GM21786 (cell line): ENCODE data around the gene ITGB7.

Experiments
- ATAC-seq: cut with Tn5 transposase; IDR thresholded peaks from one replicate; pipeline ENCODE4 v1.9.1; 2021; ENCODE audit not compliant: unreplicated experiment

The ITGB7 gene

DNA sequence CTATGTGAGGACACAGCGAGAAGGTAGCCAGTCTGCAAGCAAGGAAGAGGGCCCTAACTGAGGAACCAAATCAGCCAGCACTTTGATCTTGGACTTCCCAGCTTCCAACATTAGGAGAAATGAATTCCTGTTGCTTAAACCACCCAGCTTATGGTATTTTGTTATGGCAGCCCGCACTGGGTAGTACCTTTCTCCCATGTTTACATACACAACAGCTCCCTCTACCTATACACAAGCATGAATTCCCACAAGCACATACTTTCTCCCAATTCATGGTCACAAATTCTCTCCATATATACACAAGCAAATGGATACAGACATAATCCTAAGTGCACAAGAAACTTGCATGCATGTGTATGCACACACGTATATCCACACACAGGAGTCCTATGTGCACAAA lies 7.4 kb downstream of the ITGB7 start:
- no peak for ATAC-seq

DNA sequence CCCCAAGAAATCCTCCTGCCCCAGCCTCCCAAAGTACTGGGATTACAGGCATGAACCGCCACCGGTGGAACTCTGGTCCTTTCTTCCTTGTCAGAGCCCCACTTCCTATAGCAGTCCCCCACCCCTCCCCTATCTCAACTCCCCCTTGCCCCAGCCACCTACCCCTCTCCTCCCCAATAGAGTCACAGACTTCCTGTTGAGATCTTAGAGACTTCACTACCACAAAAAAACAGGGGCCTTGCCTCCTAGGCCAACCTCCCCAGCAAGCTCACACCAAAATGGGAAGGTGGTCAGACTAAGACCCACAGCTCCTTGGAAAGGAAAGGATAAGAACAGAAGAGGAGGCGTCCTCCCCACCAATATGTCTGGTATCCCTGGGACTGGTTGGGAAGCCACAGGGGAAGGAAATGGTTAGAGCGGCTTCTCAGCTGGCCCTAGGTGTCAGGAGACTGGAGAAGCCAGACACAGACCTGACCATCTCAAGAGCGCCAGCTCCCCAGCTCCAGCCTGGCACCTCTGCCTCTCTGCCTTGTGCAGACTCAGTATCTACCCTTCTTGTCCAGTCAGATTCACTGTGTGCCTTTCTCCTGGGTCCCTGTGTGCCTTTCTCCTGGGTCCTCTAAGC lies 8.5 kb downstream of the ITGB7 start:
- ATAC-seq, result no peak

DNA sequence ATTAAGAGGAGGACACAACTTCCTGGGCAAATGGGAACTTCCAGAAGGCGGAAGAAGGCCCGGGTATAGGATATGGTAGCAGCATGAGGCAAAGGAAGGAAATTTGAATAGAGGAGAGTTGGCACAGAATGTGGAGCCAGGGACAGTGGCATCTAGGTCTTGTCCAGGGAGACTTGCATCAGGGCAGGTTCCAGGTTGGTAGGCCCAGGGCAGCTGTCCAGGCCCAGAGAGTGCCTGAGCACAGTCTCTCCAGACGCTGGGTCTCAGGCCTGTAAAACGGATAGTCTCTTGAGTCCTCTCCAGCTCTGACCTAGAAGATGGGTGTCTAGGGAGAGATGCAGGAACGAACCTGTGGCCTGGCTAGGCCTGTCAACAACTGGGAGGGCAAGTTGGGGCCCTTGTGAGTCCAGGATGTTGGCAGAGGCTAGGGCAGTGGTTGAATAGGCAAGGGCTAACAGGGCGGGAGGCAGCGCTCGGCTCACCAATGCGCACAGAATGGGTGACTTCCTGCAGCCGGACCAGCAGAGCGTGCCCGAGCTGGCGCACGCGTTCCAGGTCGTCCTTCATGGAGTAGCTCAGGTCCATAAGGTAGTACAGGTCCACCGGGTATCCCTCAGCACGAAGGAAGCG lies 9.9 kb downstream of the ITGB7 start:
- no peak for ATAC-seq

DNA sequence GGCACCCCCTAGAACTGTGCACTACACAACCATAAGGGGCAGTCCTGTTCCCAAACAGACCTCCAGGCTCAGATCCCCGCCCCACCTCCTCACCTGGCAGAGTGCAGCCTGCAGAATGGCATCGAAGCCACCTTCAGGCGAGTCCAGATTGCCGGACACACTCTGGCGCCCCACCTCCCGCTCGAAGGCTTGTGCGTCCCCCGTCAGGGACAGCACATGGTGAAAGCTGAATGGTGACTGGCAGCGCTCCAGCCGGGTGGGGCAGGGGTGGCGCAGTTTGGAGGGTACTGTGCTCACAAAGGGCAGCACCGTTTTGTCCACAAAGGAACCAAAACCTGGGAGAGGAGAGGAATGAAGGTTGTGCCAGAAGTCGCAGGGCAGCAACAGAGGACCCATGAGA lies 10.6 kb downstream of the ITGB7 start:
- no peak for ATAC-seq

DNA sequence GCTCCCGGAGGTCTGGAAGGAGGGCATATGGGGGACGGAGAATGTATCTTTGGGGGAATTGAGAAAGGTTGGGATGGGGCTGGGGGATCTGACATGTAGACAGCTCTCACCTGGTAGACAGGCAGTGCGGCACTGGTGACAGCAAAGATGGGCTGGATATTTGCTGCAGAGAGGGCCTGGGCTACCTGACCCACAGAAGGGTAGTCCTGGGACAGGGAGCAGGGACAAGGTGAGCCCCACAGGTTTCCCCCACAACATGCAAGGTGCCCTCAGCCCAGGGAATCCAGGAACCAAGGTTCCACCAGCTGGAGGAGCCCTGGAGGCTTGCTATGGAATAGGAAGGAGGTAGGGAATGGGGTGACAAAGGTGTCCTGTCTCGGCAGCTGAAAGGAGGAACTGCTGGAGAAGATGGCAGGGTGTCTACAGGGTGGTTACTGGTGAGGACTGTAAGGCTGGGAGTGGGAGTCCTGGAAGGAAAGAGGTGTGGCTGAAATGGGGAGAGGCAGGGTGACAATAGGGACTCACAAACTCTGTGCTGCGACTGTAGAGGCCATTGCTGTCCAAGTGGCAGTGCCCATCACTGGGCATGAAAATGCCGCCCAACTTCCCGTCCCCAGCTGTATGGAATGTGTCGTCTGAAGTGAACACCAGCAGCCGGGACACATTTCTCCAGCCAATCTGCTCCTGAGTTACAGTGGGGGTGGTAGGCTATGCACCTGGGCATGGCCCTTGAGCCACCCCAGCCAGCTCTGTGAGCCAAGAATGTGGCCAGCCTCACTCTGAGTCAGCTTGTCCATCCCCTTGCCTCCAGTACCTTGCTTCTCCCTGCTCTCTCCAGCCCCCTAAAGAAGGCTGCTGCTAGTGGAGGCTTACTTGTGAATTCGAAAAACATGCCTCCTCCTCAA lies 11.3 kb downstream of the ITGB7 start:
- no peak for ATAC-seq

DNA sequence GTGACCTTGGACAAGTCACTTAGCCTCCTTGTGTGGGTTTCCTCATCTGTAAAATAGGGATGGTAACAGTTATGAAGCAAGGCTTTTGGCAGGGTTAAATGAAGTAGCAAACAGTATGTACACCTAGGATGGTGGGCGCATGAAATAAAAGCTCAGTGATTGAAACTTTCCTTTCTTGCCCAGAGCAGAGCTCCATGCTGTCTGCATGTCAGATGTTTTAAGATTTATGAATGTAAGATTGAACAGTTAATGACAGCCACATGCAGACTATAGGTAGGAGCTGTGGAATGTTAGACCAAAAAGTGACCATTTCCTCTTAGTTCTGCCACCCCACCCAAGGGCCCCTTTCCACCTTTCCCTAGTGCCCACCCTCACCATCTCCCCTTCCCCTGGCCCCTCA lies 12.1 kb downstream of the ITGB7 start:
- no peak for ATAC-seq

DNA sequence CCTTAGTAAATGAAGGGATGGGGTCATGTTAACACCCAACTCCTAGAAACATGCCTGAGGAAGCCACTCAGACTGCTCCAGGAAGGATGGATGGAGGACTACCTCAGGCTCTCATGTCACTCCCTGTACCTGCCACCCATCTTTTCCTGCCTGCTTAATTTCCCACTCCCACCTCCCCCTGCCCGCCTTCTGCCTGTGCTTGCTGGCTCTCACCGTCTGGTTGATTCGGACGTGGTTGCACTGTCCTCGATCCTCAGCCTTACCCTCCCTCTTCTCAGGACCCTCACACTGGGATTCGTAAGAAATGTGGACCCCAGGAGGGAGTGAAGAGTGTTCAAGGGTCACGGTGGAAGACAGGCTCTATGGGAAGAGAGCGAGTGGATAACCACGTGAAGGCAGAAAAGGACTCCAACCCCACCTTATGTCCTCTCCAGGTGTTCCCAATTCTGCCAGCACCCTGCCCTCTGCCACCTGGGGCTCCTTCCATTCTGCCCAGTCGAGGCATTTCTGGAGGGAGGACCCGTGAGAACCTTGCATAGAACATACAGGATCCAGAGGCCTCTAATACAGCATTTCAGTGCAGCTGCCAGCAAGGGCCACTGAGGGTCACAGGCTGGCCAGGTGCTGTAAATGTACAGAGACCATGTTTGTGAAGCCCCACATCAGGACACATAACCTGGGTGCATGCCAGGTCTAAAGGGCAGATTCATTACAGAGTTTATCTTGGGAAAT lies 12.9 kb downstream of the ITGB7 start:
- no peak for ATAC-seq

DNA sequence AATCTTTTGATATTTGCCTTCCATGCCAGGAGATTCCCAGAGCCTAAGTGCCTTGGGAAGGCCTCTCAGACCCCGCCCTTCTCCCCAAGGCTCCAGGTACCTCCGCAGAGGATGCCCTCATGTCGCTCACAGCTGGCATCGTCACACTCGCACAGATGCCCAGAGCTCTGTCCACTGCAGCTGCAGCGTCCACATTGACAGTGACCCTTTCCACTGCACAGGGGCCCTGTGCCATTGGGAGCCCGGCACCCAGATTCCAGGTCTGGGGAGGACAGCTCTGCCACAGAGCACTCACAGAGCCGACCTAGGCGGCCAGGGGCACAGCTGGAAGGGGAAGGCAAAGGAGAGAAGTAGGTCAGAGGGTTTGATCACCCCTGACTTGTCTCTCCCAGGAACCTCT lies 14.0 kb downstream of the ITGB7 start:
- ATAC-seq, result no peak

DNA sequence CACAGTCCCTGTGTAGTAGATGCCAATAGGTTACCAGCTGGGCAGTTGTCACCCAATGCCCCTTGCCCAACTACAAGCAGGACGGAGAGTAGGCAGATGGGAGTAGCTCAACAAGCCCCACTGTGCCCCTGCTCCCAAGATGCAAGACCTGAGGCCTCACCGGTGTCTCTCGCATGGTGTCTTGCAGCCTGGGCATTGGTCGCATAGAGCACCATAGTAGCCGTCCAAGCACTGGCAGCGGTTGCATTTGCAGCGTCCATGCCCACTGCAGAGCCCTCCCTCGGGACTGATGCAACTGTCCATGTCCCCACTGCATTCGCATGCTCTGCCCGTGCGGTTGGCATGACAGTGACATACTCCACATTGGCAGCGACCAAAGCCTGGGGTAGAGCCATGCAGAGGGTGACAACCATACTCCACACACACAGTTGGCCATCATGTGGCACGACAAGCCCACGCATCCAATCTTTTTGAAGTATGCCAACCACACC lies 14.5 kb downstream of the ITGB7 start:
- no peak for ATAC-seq

DNA sequence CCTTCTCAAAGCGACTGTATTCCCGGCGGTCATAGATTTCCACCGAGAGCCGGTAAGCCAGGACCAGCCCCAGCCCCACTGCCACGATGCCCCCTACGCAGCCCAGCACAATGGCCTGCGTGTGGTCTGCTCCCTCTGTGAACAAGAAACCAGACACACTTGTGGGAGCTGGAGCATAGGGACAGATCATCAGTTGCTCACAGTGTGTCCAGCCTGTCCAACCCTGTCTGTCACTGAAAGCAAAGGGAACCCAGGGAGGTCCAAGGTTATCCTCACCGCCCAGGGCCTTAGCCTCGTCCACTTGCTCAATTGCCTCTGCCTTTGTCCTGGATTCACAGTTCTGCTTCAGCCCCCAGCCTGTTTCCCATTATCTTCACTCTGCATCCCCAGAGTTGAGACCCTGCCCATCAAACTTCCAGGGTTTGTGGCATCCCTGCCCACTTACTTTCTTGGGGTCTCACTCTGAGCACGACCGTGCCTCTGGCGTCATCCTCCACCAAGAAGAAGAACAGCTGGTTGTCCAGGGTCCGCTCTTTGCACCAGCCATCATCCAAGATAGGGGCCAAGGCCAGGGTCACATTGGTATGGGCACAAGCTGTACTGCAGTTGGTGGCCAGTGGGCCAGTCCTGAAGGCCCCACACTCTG lies 15.0 kb downstream of the ITGB7 start:
- ATAC-seq, result no peak

DNA sequence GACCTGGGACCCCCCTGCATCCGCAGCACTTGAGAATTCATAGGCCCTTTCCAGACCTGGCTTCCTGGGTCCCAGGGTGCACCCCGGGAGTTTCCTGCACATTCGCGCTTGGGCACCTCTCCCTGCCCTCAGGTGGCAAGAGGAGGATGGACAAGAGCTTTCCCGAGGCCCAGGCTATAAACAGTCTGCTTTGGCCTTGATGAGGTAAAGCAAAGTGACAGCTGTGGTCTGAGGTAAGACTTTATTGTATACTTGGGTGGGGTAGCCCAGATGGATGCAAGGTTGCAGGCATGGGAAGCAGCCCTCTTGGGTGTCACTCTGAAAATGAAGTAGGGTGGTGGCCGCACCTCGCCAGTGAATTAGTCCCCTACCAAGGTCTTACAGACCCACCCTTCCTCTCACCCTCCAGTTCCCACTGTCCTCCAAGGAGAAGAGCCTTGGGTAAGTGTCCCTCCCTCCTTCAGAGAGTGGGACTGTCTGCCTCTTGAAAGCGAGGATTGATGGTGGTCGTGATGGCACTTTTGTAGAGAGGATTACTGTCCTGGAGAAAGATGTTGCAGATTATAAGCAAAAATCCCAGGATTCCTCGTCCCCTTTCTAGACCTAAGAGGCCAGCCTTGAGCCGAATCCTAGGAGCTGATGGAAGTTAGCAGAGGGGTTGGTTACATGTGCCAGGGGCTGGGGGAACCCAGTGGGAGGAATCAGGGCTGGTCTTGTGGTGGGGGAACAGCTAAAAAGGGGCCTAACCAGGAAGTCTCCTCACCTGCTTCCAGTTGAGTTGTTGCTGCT lies 15.8 kb downstream of the ITGB7 start:
- no peak for ATAC-seq

DNA sequence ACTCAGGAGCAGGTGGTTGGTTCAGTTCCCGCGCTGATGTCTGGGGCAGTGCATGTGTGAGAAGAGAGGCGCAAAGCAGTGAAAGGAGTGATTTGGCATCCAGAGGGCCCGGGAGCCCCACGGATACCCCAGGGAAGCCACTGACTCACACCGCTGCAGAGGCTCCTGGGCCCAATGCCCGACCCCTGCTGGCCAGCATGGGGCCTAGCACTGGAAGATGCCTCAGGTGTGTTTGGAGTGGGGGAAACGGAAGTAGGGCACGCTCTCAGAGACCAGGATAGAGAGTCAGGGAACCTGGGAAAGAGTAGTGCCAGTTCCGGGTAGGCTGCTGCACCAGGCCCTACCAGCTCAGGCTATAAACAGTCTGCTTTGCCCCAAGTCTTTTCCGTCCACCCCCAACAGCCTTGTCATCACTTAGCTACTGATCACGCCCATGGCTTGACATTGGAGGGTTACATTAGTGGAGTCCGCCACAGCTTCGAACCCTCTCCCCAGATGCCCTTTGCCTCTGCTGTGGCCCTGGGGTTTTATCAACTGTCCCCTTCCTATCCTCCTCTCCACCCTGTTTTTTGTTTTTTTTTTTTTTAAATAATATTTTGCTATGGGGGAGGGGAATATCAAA lies 16.8 kb downstream of the ITGB7 start:
- no peak for ATAC-seq

DNA sequence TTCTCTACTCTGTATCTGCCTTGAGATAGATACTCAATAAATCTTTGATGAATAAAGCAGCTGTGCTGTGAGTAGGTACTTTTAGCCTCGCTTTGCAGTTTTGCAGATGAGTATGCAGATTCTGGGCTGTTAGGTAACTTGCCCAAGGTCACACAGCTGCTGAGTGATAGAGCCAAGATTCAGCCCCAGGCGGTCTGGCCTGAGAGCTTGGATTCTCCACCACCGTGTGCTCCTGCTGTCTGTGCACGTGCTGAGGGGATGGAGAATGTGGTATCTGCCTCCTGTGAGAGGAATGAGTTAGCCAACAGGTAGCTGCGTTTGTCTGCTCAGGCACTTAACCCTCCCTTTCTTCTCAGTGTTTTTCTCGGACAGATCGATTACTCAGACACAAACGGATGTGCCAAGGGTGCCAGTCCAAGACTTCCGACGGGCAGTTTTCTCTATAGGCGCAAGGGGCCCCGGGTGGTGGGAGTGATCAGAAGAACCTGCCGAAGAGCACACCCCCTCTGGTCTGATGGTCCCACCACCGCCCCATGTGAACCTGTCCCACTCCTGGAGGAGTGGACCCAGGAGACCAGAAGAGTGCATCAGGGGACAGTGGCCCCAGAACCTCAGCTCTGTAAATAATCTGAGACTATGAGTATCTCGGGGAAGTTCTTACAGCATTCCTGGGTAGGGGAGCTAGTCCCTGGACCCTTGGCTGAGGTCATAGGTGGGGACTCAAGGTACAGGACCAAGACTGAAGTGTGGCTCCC lies 19.7 kb downstream of the ITGB7 start:
- ATAC-seq, result no peak

DNA sequence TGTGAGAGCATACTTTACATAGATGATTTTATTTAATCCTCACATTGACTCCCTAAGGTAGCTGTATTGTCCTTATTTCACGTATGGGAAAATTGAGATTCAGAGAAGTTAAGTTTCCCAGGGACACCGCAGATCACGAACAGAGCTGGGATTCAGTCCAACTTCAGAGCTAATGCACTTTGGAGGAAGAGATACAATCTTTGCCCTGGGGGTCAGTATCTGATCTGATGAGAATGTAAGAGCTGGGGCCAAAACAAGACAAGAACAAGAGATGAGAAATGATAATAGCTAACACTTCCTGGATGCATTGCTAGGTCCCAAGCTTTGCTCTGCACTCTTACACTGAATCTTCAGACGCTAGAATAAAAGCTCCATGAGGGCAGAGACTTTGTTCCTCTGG lies 20.3 kb downstream of the ITGB7 start:
- no peak for ATAC-seq

DNA sequence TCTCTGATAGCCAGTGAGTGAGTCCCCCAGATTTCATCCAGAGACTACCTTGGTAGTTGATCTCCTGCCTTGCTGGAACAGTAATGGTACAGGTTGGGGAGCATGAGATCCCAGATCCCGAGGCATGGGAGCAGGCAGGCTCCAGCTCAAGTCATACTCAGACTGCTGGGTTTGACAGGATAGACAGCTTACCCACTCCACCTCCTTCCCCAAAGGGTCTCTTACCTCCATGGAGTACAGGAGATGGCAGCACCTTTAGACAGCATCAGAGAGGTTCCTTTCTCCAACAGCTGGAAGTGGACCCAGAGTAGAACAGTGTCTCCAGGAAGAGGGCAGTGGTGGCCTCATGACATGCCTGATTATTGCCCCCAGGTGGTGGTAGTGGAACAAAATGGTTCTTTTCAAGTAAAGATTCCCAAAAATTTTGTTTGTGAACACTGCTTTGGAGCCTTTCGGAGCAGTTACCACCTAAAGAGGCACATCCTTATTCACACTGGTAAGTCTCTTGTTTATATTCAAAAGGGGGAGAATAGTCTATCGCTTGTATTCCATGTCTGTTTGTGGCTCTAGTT lies 21.4 kb downstream of the ITGB7 start:
- no peak for ATAC-seq

DNA sequence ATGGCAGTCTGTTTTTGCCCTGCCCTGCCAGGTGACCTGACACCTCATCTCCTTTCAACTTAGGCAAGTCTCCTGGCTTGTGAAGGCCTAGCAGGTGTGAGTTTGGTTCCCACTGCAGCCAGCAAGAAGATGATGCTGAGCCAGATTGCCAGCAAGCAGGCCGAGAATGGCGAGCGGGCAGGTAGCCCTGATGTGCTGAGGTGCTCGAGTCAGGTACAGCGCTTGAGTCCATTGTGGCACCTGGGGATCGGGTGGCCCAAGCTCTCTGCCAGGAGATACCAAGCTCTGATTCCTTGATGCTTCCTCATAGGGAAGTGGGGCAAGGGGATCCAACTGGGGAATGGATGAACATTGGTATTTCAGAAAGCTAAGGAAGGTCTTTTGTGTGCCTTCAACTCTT lies 22.2 kb downstream of the ITGB7 start:
- ATAC-seq, result no peak

DNA sequence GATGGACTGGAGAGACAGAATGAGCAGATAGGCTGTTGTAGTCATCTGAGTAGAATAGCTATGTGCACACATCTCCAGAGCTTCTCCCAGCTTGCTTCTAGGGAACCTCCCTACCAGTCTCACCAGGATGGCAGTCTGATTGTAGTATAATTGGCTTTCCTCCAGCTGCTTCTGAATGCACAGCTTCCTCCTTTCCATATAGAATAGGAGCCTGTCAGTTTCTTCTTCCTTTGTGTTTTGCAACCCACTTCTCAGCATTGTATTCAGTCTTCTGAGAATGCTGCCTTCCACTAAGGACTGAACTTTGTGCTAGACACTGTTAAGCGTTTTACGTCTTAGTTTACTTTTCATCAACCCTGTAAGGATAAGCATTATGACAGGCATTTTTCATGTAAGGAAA lies 24.1 kb downstream of the ITGB7 start:
- ATAC-seq, result no peak

DNA sequence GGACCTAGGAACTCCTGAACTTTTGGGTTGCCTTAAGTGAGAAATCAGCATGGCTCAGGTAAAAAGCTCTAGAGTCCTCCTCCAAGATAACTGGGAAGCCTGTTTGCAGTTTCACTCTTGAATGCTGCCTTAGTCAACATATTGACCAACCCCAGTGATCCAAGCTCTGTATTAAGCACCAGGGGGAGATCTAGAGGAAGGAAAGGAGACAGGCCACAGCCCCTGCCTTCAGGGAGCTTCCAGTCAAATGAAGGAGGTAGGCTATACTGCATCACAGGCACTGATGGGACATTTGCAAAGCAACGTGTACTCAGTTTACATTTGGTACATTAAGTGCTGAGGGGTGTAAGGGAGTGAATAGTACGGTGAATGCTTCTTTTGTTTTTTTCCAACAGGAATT lies 25.1 kb downstream of the ITGB7 start:
- ATAC-seq, result no peak
